Lower leg skin (tissue), 4 donors: Measurements from ENCODE around the gene EML6. TPM values are rescaled to one million over a fixed set of nuclear protein-coding genes. Genes with fewer than 3 reads are reported as not detected.

ENCODE experiments used
- DNase-seq, 2 donors: peaks; one replicate each; pipeline ENCODE4 v3.0.0-alpha.2; 2019; ENCODE audit warnings: low spot score in 2 of 2
- H3K4me3 ChIP-seq: fragments of 200-600 bp; sonication (generic); 2 replicates; pipeline ENCODE4 v1.5.1; 2017; ENCODE audit warnings: mild to moderate bottlenecking, low read depth; ENCODE audit not compliant: poor library complexity, severe bottlenecking
- POLR2A ChIP-seq, 2 donors: fragments of 450-650 bp; IDR thresholded peaks; one replicate each; pipeline ENCODE4 v1.6.1; 2016 to 2017; ENCODE audit warnings: antibody characterized with exemption in 2 of 2, mild to moderate bottlenecking in 1 of 2, moderate library complexity in 1 of 2
- WGBS, 2 donors: methylation state at CpG; one replicate each; pipeline ENCODE4 v1.1.5; 2018; 5-methylcytosine and 5-hydroxymethylcytosine counted together
- intact Hi-C: fragments of 100-400 bp; cut with DNase I; formaldehyde crosslinking; loops from one replicate; pipeline ENCODE4 v1.15.0; 2023; ENCODE audit warnings: low total_unique reads
- total RNA-seq, 4 donors: library from RNA; depleted of rRNA; stranded (reverse); fragments of >200 nt; gene quantifications; one replicate each; pipeline ENCODE4 v1.1.0, GENCODE V29; 2016
- TF ChIP-seq, protein P1 (sequence below), 3 donors: fragments of 450-650 bp; IDR thresholded peaks; one replicate each; pipeline ENCODE4 v1.5.1; 2016; ENCODE audit warnings: antibody characterized with exemption in 3 of 3, mild to moderate bottlenecking in 3 of 3, moderate library complexity in 2 of 3

The EML6 gene
- total RNA-seq, 4 donors from 2014 or later, result 1.8 to 4.4 (median 3.3) TPM

DNA sequence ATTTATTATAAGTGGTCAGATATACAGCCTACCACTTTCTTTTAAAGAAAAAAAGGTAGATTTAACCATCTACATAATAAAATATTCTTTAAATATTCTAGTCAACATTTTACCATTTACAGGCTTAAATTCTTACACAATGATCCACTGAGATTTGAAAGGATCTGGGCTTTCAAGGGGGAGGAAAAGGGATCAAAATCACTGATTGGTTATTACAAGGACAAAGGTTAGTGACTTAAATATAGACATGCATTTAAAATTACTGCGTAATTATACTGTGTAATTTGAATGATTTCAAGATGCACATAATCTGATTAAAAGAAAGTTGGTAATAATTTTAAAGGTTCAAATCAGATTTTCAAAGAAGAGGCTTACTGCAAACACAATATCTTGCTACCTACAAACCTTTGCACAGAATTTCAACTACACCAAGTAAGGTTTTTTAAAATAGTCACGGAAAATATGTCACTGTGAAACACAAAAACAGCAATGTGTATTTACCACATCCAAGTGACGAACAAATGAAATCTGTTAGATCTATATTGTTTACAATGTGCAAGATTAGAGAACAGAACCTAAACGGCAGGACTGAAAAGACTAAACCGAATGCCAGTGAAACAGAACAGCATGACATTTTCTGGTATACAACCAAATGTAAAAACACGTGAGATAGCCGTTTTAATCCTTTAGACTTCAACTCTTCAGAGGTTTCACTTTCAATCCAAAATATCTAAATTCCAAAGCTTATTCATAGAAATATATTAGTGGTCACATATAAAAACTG lies 286.0 kb downstream of the EML6 start:
- intact Hi-C loops, result loop anchor here (10.0 kb wide), 1 partner anchor 155 kb away; no protein-coding TSS in a partner anchor
- no peak for DNase-seq
- H3K4me3 ChIP-seq, result no peak overlapping the region
- no peak for TF ChIP-seq POLR2A (IDR thresholded peaks at IDR 0.05)
- TF ChIP-seq, protein P1, sequence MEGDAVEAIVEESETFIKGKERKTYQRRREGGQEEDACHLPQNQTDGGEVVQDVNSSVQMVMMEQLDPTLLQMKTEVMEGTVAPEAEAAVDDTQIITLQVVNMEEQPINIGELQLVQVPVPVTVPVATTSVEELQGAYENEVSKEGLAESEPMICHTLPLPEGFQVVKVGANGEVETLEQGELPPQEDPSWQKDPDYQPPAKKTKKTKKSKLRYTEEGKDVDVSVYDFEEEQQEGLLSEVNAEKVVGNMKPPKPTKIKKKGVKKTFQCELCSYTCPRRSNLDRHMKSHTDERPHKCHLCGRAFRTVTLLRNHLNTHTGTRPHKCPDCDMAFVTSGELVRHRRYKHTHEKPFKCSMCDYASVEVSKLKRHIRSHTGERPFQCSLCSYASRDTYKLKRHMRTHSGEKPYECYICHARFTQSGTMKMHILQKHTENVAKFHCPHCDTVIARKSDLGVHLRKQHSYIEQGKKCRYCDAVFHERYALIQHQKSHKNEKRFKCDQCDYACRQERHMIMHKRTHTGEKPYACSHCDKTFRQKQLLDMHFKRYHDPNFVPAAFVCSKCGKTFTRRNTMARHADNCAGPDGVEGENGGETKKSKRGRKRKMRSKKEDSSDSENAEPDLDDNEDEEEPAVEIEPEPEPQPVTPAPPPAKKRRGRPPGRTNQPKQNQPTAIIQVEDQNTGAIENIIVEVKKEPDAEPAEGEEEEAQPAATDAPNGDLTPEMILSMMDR (IDR thresholded peaks at IDR 0.05), result no peak
- 14% methylated on average over 7 of the region's 7 CpGs for WGBS, 2 donors

- peak; percentile 79 to 88 for DNase-seq
- intact Hi-C loops, result loop anchor here (10.0 kb wide), 1 partner anchor 155 kb away; no protein-coding TSS in a partner anchor
- TF ChIP-seq, protein P1 (IDR thresholded peaks at IDR 0.05), result no peak
- no peak for TF ChIP-seq POLR2A (IDR thresholded peaks at IDR 0.05)
- H3K4me3 ChIP-seq, result no peak overlapping the region
- WGBS, 2 donors, result 1 to 2% methylated on average over 5 of the region's 5 CpGs
Observed at GRCh38 chr2:55010149-55010591, 286.7 kb downstream of the EML6 start.

DNA sequence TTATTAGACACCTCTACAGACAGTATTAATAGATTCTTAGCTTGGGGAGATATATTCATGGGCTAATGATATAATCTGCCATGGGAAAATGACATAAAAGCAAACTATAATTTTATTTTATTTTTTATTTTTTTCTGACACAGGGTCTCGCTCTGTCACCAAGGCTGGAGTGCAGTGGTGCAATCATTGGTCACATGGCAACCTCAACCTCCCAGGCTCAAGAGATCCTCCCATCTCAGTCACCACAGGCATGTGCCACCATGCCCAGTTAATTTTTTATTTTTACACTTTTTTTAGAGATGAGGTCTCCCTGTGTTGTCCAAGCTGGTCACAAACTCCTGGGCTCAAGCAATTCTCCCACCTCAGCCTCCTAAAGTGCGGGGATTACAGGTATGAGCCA lies 287.5 kb downstream of the EML6 start:
- TF ChIP-seq POLR2A (IDR thresholded peaks at IDR 0.05), result no peak
- TF ChIP-seq, protein P1 (IDR thresholded peaks at IDR 0.05), result no peak
- DNase-seq, result peak; percentile 39 to 89
- WGBS, 2 donors, result 47 to 84% methylated on average over 2 of the region's 2 CpGs

GRCh38 chr2:55011831-55012671 lies 288.6 kb downstream of the EML6 start:
- intact Hi-C loops, result loop anchor here (10.0 kb wide), 1 partner anchor 153 kb away; no protein-coding TSS in a partner anchor
- no peak for DNase-seq
- H3K4me3 ChIP-seq, result no peak overlapping the region
- WGBS, 2 donors, result 32 to 34% methylated on average over 6 of the region's 6 CpGs
- TF ChIP-seq, protein P1 (IDR thresholded peaks at IDR 0.05), result no peak

More for the DNA sequence above, 287.5 kb downstream of the EML6 start:
- intact Hi-C loops, result loop anchor here (10.0 kb wide), 1 partner anchor 154 kb away; no protein-coding TSS in a partner anchor
- H3K4me3 ChIP-seq, result no peak overlapping the region

DNA sequence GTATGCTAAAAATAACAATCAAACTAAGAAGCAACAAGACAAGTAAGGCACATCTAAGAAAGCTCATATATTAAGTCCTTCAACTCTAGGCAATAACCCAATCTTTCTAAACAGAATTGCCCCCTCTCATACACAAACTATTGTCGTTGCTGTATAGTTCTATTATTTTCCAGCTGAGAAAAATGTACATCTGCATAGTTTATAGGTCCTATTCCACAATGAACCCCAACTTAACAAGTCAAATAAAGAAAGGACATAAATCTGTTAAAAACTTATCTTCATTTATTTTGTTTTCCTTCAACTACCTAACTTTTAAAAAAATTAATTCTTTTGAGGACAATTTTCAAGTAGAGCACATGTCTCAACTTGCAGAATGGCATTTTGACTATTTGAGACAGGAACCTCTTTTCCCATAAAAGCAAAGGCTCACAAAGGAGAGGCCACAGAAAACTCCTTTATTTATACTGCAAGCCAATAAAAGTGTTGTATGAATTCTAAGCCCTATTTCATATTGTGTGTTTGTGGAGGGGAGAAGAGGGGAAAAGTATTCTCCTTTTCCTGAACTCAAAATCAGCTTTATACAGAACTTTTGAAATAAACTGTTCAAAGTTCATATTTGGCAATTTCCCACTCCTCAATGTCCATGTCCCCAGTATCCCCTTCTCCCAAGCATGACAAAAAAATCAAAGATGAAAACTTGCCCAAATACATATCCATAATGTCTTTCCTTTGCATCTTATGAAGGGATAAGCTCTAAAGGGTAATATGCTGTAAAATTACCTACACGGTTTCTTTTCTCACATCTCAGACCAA lies 289.4 kb downstream of the EML6 start:
- 37 to 45% methylated on average over 2 of the region's 2 CpGs for WGBS, 2 donors
- no peak for DNase-seq
- no peak overlapping the region for H3K4me3 ChIP-seq
- TF ChIP-seq, protein P1 (IDR thresholded peaks at IDR 0.05), result no peak
- no peak for TF ChIP-seq POLR2A (IDR thresholded peaks at IDR 0.05)
- intact Hi-C loops, result loop anchor here (10.0 kb wide), 1 partner anchor 152 kb away; no protein-coding TSS in a partner anchor
